H1 (cell line): ENCODE data around the gene UFM1. TPM values are rescaled to one million over a fixed set of nuclear protein-coding genes. Genes with fewer than 3 reads are reported as not detected.

ENCODE experiments used
- CTCF ChIA-PET: fragments of 300-600 bp; sonication (Branson Sonifier 250); formaldehyde crosslinking; loops from one replicate; lab custom pipeline; 2021; ENCODE audit not compliant: partially characterized antibody; lab: Charles Lee
- POLR2A ChIA-PET: fragments of 300-600 bp; sonication (Branson Sonifier 250); formaldehyde crosslinking; loops from one replicate; lab custom pipeline; 2021; ENCODE audit warnings: inconsistent platforms; ENCODE audit not compliant: partially characterized antibody; lab: Charles Lee
- DNase-seq, 2 experiments: peaks; one replicate each; pipeline versions ENCODE4 v3.0.0 to v3.0.0-alpha.2; 2010 to 2022; ENCODE audit warnings: low spot score in 2 of 2, low read depth in 1 of 2, mixed read lengths in 1 of 2
- FAIRE-seq: peaks from 2 replicates; lab custom pipeline; 2011; peaks lifted over from hg19 to GRCh38; lab: Jason Lieb, UNC
- H2AFZ ChIP-seq: 2 replicates; pipeline ENCODE4 v1.8.1; 2012; ENCODE audit warnings: low read length, inconsistent platforms
- H2AK5ac ChIP-seq: 2 replicates; pipeline ENCODE4 v1.6.1; 2013; ENCODE audit warnings: low read depth, low read length
- H2BK120ac ChIP-seq: replicated peaks from 2 replicates; pipeline ENCODE3; 2013; ENCODE audit warnings: low read depth, low read length, inconsistent platforms
- H2BK12ac ChIP-seq: 2 replicates; pipeline ENCODE4 v1.6.1; 2013; ENCODE audit warnings: low read depth, low read length
- H2BK15ac ChIP-seq: 2 replicates; pipeline ENCODE4 v1.6.1; 2013; ENCODE audit warnings: low read length
- H2BK20ac ChIP-seq: 2 replicates; pipeline ENCODE4 v1.6.1; 2013; ENCODE audit warnings: low read length
- H2BK5ac ChIP-seq: 2 replicates; pipeline ENCODE4 v1.6.1; 2013; ENCODE audit warnings: low read depth, low read length
- H3K14ac ChIP-seq: 2 replicates; pipeline ENCODE4 v1.6.1; 2013; ENCODE audit warnings: inconsistent platforms; ENCODE audit not compliant: insufficient read length
- H3K18ac ChIP-seq: 2 replicates; pipeline ENCODE4 v1.6.1; 2013; ENCODE audit warnings: low read length; ENCODE audit errors: extremely low read depth
- H3K23ac ChIP-seq: 2 replicates; pipeline ENCODE4 v1.6.1; 2013; ENCODE audit warnings: inconsistent platforms; ENCODE audit not compliant: insufficient read length
- H3K23me2 ChIP-seq: 2 replicates; pipeline ENCODE4 v1.6.1; 2013; ENCODE audit warnings: low read depth, low read length
- H3K27ac ChIP-seq: 2 replicates; pipeline ENCODE4 v1.6.1; 2011; ENCODE audit warnings: low read depth, low read length, inconsistent platforms
- H3K27me3 ChIP-seq, 4 experiments: replicated peaks in 1 of 4; 1 replicate in 1 of 4; 2 replicates in 3 of 4; pipeline versions ENCODE4 v1.6.1 to v1.8.1; 2011 to 2013; ENCODE audit warnings: low read length in 3 of 4, mild to moderate bottlenecking in 3 of 4, inconsistent platforms in 2 of 4, mixed read lengths in 2 of 4, moderate library complexity in 1 of 4; ENCODE audit not compliant: control insufficient read depth in 3 of 4, insufficient read depth in 3 of 4; ENCODE audit errors: extremely low read depth in 1 of 4
- H3K36me3 ChIP-seq, 4 experiments: 2 replicates each; pipeline versions ENCODE4 v1.6.1 to v1.8.1; 2011 to 2013; ENCODE audit warnings: mild to moderate bottlenecking in 4 of 4, low read length in 3 of 4, moderate library complexity in 2 of 4, control low read depth in 1 of 4, inconsistent platforms in 1 of 4; ENCODE audit not compliant: insufficient read depth in 4 of 4, control insufficient read depth in 2 of 4
- H3K4ac ChIP-seq: replicated peaks from 2 replicates; pipeline ENCODE3; 2013; ENCODE audit warnings: low read length, low read depth, mixed read lengths, inconsistent platforms; ENCODE audit not compliant: insufficient read length
- H3K4me1 ChIP-seq, 4 experiments: replicated peaks in 1 of 4; 1 replicate in 1 of 4; 2 replicates in 3 of 4; pipeline versions ENCODE4 v1.6.1 to v1.8.1; 2011 to 2013; ENCODE audit warnings: low read length in 3 of 4, inconsistent platforms in 2 of 4, mixed read lengths in 1 of 4; ENCODE audit not compliant: insufficient read depth in 4 of 4, control insufficient read depth in 3 of 4
- H3K4me2 ChIP-seq, 2 experiments: 2 replicates each; pipeline versions ENCODE4 v1.6.1 to v1.8.1; 2011 to 2013; ENCODE audit warnings: low read depth in 2 of 2, low read length in 2 of 2, control low read depth in 1 of 2, inconsistent platforms in 1 of 2, mild to moderate bottlenecking in 1 of 2; ENCODE audit not compliant: insufficient read depth in 1 of 2
- H3K4me3 ChIP-seq, 4 experiments: fragments of 200-600, 300-600 bp in 1 of 4; sonication (generic), shearing (Covaris generic), sonication (Bioruptor Twin) in 1 of 4; 2 replicates each; pipeline versions ENCODE4 v1.5.1 to v1.8.1; 2011 to 2016; ENCODE audit warnings: low read length in 4 of 4, low read depth in 3 of 4, control low read depth in 2 of 4, inconsistent platforms in 2 of 4, mild to moderate bottlenecking in 2 of 4, mixed read lengths in 1 of 4, moderate library complexity in 1 of 4; ENCODE audit not compliant: insufficient read depth in 2 of 4; ENCODE audit errors: extremely low read depth in 1 of 4
- H3K56ac ChIP-seq: replicated peaks from 2 replicates; pipeline ENCODE3; 2013; ENCODE audit warnings: low read depth, mild to moderate bottlenecking, mixed read lengths, low read length, inconsistent platforms; ENCODE audit not compliant: insufficient read length
- H3K79me1 ChIP-seq: 2 replicates; pipeline ENCODE4 v1.6.1; 2013; ENCODE audit warnings: low read depth, low read length, control low read depth
- H3K79me2 ChIP-seq, 2 experiments: 2 replicates each; pipeline versions ENCODE4 v1.6.1 to v1.8.1; 2012 to 2013; ENCODE audit warnings: low read length in 2 of 2, mild to moderate bottlenecking in 2 of 2, inconsistent platforms in 1 of 2; ENCODE audit not compliant: insufficient read depth in 2 of 2, control insufficient read depth in 1 of 2
- H3K9ac ChIP-seq, 4 experiments: replicated peaks in 1 of 4; 1 replicate in 1 of 4; 2 replicates in 3 of 4; pipeline versions ENCODE4 v1.6.1 to v1.8.1; 2011 to 2013; ENCODE audit warnings: low read depth in 3 of 4, low read length in 3 of 4, control low read depth in 2 of 4, mild to moderate bottlenecking in 2 of 4, moderate library complexity in 2 of 4, inconsistent platforms in 1 of 4; ENCODE audit errors: extremely low read depth in 1 of 4
- H3K9me3 ChIP-seq, 2 experiments: 2 replicates each; pipeline versions ENCODE4 v1.6.1 to v1.8.1; 2012 to 2013; ENCODE audit warnings: mild to moderate bottlenecking in 2 of 2, moderate library complexity in 2 of 2, control low read depth in 1 of 2, inconsistent platforms in 1 of 2, low read depth in 1 of 2, low read length in 1 of 2, mixed read lengths in 1 of 2; ENCODE audit not compliant: insufficient read depth in 2 of 2
- H4K20me1 ChIP-seq, 2 experiments: replicated peaks in 1 of 2; 2 replicates each; pipeline versions ENCODE3 to v1.8.1; 2011 to 2013; ENCODE audit warnings: inconsistent platforms in 2 of 2, low read length in 2 of 2, mild to moderate bottlenecking in 1 of 2; ENCODE audit not compliant: insufficient read depth in 2 of 2, control insufficient read depth in 1 of 2
- H4K5ac ChIP-seq: 2 replicates; pipeline ENCODE4 v1.6.1; 2013; ENCODE audit warnings: low read length, low read depth, mixed read lengths, inconsistent platforms; ENCODE audit not compliant: insufficient read length
- H4K8ac ChIP-seq: 2 replicates; pipeline ENCODE4 v1.8.0; 2013; ENCODE audit warnings: mild to moderate bottlenecking, moderate library complexity, low read length, inconsistent platforms; ENCODE audit not compliant: insufficient read depth; ENCODE audit errors: extremely low read depth
- H4K91ac ChIP-seq: replicated peaks from 2 replicates; pipeline ENCODE3; 2013; ENCODE audit warnings: low read length, mixed read lengths, inconsistent platforms; ENCODE audit not compliant: insufficient read length
- ATF3 ChIP-seq: IDR thresholded peaks from 2 replicates; pipeline ENCODE4 v1.6.1; 2011; ENCODE audit warnings: low read depth, mild to moderate bottlenecking, low read length; ENCODE audit not compliant: insufficient read depth
- BCL11A ChIP-seq, 2 experiments: IDR thresholded peaks; one replicate each; pipeline ENCODE4 v1.6.1; 2011; ENCODE audit warnings: low read depth in 2 of 2, low read length in 2 of 2, mild to moderate bottlenecking in 2 of 2
- CHD1 ChIP-seq: IDR thresholded peaks from 2 replicates; pipeline ENCODE4 v1.6.1; 2012; ENCODE audit warnings: low read depth, low read length, improper control_type of control experiment
- CHD2 ChIP-seq: IDR thresholded peaks from 2 replicates; pipeline ENCODE4 v1.6.1; 2012; ENCODE audit warnings: low read length, improper control_type of control experiment
- CREB1 ChIP-seq: IDR thresholded peaks from 2 replicates; pipeline ENCODE4 v1.6.1; 2012; ENCODE audit warnings: inconsistent platforms
- EZH2 ChIP-seq: fragments of 200-600 bp; sonication (generic); IDR thresholded peaks from 2 replicates; pipeline ENCODE4 v1.7.1; 2012; ENCODE audit warnings: low read depth, mild to moderate bottlenecking, moderate library complexity, low read length, inconsistent platforms; ENCODE audit not compliant: severe bottlenecking
- HDAC6 ChIP-seq: IDR thresholded peaks from one replicate; pipeline ENCODE4 v1.7.1; 2012; ENCODE audit warnings: low read depth, mild to moderate bottlenecking, inconsistent platforms, low read length, moderate library complexity
- KDM4A ChIP-seq: IDR thresholded peaks from one replicate; pipeline ENCODE4 v1.7.1; 2012; ENCODE audit warnings: low read depth, mild to moderate bottlenecking, moderate library complexity, low read length, inconsistent platforms; ENCODE audit not compliant: severe bottlenecking
- KDM5A ChIP-seq: fragments of 200-600 bp; IDR thresholded peaks from 2 replicates; pipeline ENCODE4 v1.7.1; 2012; ENCODE audit warnings: mild to moderate bottlenecking, low read length, inconsistent platforms, mixed read lengths
- PHF8 ChIP-seq: fragments of 200-600 bp; sonication (generic); conservative IDR thresholded peaks from 2 replicates; pipeline ENCODE4 v1.7.1; 2012; ENCODE audit warnings: low read depth, mild to moderate bottlenecking, inconsistent platforms, low read length, moderate library complexity
- RNF2 ChIP-seq: fragments of 200-900, 300-1000 bp; sonication (generic); IDR thresholded peaks from 2 replicates; pipeline ENCODE4 v1.7.1; 2016; ENCODE audit warnings: borderline replicate concordance, low read depth, mild to moderate bottlenecking, antibody characterized with exemption, low read length; ENCODE audit not compliant: poor library complexity, severe bottlenecking; ENCODE audit errors: missing control alignments
- TEAD4 ChIP-seq: IDR thresholded peaks from 2 replicates; pipeline ENCODE4 v1.6.1; 2012; ENCODE audit warnings: low read depth, low read length, inconsistent platforms, mixed read lengths
- USF2 ChIP-seq: IDR thresholded peaks from 2 replicates; pipeline ENCODE4 v1.6.1; 2011; ENCODE audit warnings: low read length, improper control_type of control experiment
- WGBS, 2 experiments: shearing (Covaris generic) in 1 of 2; methylation state at CpG; one replicate each; pipeline versions ENCODE4 v1.1.6 to v1.1.7; 2013 to 2015; ENCODE audit warnings: low lambda C conversion rate in 2 of 2, mixed read lengths in 2 of 2, inconsistent platforms in 1 of 2, low coverage in 1 of 2, missing lambda C conversion rate in 1 of 2; ENCODE audit not compliant: insufficient replicate concordance in 2 of 2, insufficient coverage in 1 of 2, insufficient read length in 1 of 2; ENCODE audit errors: extremely low coverage in 1 of 2, missing lambda C conversion rate in 1 of 2; 5-methylcytosine and 5-hydroxymethylcytosine counted together
- polyA plus RNA-seq, 7 experiments: library from polyadenylated mRNA; depleted of rRNA in 3 of 7; stranded (reverse) in 5 of 7; unstranded in 2 of 7; fragments of >200 nt in 5 of 7; fragments of 200-250 nt in 2 of 7; gene quantifications; 1 replicate in 5 of 7; 2 replicates in 1 of 7; 4 replicates in 1 of 7; pipeline versions ENCODE4 v1.2.1 to v1.2.3, GENCODE V29; 2011 to 2013; ENCODE audit warnings: missing spikeins in 2 of 7, mixed read lengths in 2 of 7
- total RNA-seq: library from RNA; stranded (reverse); fragmentation: NEBNext Ultra II Directional; extraction: Animal tissue kit (Norgen Biotek cat#: 25700); gene quantifications from 2 replicates; pipeline ENCODE4 v1.2.1, GENCODE V29; 2021

The UFM1 gene
- total and polyA plus RNA-seq, 2 of the 8 experiments (the other 6 are each of a cell fraction or from before 2014, with no cell fraction given): 16.0 to 34.3 TPM

- Histone ChIP-seq H3K9ac (no peak overlapping the region), H2AK5ac (no peak overlapping the region), H4K91ac (no peak overlapping the region), H3K23me2 (no peaks in the 10 kb centered on the region), H3K27me3 (no peaks in the 10 kb centered on the region), H2BK15ac (no peak overlapping the region), H3K23ac (no peak overlapping the region), H3K4me2 (no peak overlapping the region), H3K18ac (no peak overlapping the region), H2BK5ac (no peak overlapping the region), H3K27ac (no peak overlapping the region), H3K79me1 (no peaks in the 10 kb centered on the region), H3K4me3 (no peak overlapping the region), H2AFZ (no peak overlapping the region), H2BK20ac (no peak overlapping the region), H3K14ac (no peak overlapping the region), H3K4ac (no peak overlapping the region), H3K56ac (no peak overlapping the region), H4K20me1 (no peaks in the 10 kb centered on the region), H3K36me3 (no peaks in the 10 kb centered on the region), H3K79me2 (no peaks in the 10 kb centered on the region), H2BK120ac (no peak overlapping the region), H3K4me1 (no peaks in the 10 kb centered on the region), H2BK12ac (no peak overlapping the region), H4K8ac (no peak overlapping the region), H3K9me3 (peaks cover 0 to 2% of the 10 kb centered on the region in 2 experiments; a peak in 1 of 4 replicates), H4K5ac (no peak overlapping the region)
- CTCF ChIA-PET: no interaction called here
- POLR2A ChIA-PET: no interaction called here
- 93% methylated on average over 1 of the region's 1 CpG; no CpG with 5 or more reads in 1 of the 2 experiments for WGBS, 2 experiments
- no peak for FAIRE-seq
- DNase-seq: no peak
- TF ChIP-seq CREB1 (no peak), EZH2 (no peak), KDM5A (no peak), TEAD4 (no peak), PHF8 (no peak), ATF3 (no peak), CHD2 (no peak), USF2 (no peak), HDAC6 (no peak), KDM4A (no peak), BCL11A (IDR thresholded peaks at IDR 0.05; ENCODE audit: low read depth in 2 of 2, low read length in 2 of 2) (no peak), RNF2 (no peak), CHD1 (no peak)
These were observed 24.2 kb upstream of the UFM1 start for GRCh38 chr13:38325426-38325825.
